NB4 (cell line): ENCODE measurements around the gene LRRIQ3.

Source experiments
- DNase-seq: peaks from one replicate; pipeline ENCODE4 v3.0.0; 2010; ENCODE audit warnings: low read depth
- H3K4me3 ChIP-seq: one replicate; pipeline ENCODE4 v1.5.1; 2011; ENCODE audit warnings: mild to moderate bottlenecking, low read depth, low read length, moderate library complexity
- CTCF ChIP-seq: IDR thresholded peaks from one replicate; pipeline ENCODE4 v1.5.1; 2012; ENCODE audit warnings: low read depth, low read length
- MAX ChIP-seq: IDR thresholded peaks from 2 replicates; pipeline ENCODE4 v1.6.1; 2011; ENCODE audit warnings: low read depth, low read length
- MYC ChIP-seq: IDR thresholded peaks from 2 replicates; pipeline ENCODE4 v1.6.1; 2011; ENCODE audit warnings: low read depth, low read length
- POLR2A ChIP-seq: IDR thresholded peaks from 2 replicates; pipeline ENCODE4 v1.6.1; 2011; ENCODE audit warnings: mild to moderate bottlenecking; ENCODE audit not compliant: insufficient read length; ENCODE audit errors: extremely low read depth

Gene LRRIQ3

GRCh38 chr1:74236440-74236839 lies 38.5 kb upstream of the LRRIQ3 start:
- no peak for DNase-seq
- no peak for TF ChIP-seq CTCF
- TF ChIP-seq MYC: no peak
- no peak for TF ChIP-seq POLR2A
- no peak for TF ChIP-seq MAX
- no peak overlapping the region for H3K4me3 ChIP-seq

- no peak for DNase-seq
- TF ChIP-seq POLR2A (no peak), MAX (no peak), MYC (no peak), CTCF (no peak)
- H3K4me3 ChIP-seq: no peak within 1 kb of the TSS
Measured at GRCh38 chr1:74235153-74235552, 37.2 kb upstream of the LRRIQ3 start, which contains the start of gene TNNI3K. Gene TNNI3K (plus strand): TSS chr1:74235387. CDS start chr1:74235452, 65 bp downstream.

- H3K4me3 ChIP-seq: no peak overlapping the region
- TF ChIP-seq CTCF (no peak), MAX (no peak), POLR2A (no peak), MYC (no peak)
- DNase-seq: no peak
Measured at GRCh38 chr1:74223453-74223852, 25.5 kb upstream of the LRRIQ3 start.

GRCh38 chr1:74222701-74223100 lies 24.7 kb upstream of the LRRIQ3 start:
- TF ChIP-seq MYC (no peak), MAX (no peak), POLR2A (no peak), CTCF (no peak)
- DNase-seq: no peak

GRCh38 chr1:74215229-74215628 lies 17.3 kb upstream of the LRRIQ3 start:
- no peak for DNase-seq
- TF ChIP-seq MAX (no peak), CTCF (no peak), POLR2A (no peak), MYC (no peak)
- no peak overlapping the region for H3K4me3 ChIP-seq

More at GRCh38 chr1:74222701-74223100, 24.7 kb upstream of the LRRIQ3 start:
- no peak overlapping the region for H3K4me3 ChIP-seq

- H3K4me3 ChIP-seq: no peak overlapping the region
- TF ChIP-seq CTCF: no peak
- no peak for TF ChIP-seq POLR2A
- no peak for TF ChIP-seq MYC
- no peak for TF ChIP-seq MAX
- no peak for DNase-seq
Measured at GRCh38 chr1:74205266-74205665, 7.3 kb upstream of the LRRIQ3 start.
